ENCODE measurements around the gene CSF3R.

CSF3R gene

DNA sequence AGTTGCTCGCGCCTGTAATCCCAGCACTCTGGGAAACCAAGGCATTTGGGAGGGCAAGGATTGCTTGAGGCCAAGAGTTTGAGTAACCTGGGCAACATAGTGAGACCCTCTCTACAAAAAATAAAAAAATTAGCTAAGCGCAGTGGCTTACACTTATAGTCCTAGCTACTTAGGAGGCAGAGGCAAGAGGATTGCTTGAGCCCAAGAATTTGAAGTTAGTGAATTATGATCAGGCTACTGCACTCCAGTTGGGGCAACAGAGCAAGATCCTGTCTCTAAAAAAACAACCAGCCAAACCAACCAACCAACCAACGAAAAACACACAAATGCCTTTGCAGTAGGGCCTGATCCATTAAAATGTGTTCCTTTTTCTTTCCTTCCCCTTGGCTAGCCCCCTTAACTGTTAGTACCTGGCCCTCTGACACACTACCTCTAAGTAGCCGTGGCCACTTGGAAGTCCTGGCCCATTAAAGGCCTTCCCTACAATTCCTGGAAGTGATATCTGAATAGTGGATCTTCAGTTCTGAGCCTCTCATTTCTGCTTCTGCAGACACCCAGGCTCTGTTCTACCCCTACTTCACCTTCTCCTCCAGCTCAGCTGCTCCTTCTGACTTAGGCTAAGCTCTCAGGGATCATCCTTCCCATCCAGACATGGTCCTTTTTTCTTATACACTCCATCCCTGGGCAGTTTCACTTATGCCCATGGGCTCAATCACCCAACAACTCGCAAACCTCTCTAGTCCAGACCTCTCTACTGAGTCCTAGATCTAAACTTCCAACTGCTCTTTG is 28.9 kb downstream of the CSF3R start:
- DNase-seq, result no peak

DNA sequence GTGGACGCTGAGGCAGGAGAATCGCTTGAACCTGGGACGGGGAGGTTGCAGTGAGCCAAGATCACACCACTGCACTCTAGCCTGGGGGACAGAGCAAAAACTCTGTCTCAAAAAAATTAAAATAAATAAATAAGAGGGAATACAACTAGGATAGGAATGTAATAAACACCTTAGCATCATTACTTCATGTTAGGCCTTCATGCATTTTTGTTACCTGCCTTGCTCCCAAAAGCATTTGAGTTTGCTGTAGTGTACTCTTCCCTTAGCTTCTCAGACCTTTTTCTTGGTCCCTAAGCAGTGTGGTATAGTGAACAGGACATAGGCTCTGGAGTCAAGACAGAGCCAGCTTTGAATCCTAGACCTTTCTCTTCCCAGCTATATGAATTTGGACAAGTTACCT is 29.7 kb downstream of the CSF3R start:
- no peak for DNase-seq

DNA sequence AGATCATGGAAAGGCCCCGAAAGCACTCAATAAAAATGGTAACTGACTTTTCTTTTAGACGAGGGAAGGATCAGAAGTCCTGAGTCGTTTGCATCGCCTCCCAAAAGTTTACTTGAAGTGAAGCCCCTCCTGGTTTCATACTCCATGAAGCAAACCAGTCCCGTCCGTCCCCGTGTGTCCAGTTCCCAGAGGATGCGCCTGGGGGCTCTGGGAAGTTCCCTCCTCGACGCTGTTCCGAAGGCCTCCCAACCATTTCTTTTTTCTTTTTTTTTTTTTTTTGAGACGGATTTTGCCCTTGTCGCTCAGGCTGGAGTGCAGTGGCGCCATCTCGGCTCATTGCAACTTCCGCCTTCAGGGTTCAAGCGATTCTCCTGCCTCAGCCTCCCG is 31.8 kb downstream of the CSF3R start:
- DNase-seq, result no peak

DNA sequence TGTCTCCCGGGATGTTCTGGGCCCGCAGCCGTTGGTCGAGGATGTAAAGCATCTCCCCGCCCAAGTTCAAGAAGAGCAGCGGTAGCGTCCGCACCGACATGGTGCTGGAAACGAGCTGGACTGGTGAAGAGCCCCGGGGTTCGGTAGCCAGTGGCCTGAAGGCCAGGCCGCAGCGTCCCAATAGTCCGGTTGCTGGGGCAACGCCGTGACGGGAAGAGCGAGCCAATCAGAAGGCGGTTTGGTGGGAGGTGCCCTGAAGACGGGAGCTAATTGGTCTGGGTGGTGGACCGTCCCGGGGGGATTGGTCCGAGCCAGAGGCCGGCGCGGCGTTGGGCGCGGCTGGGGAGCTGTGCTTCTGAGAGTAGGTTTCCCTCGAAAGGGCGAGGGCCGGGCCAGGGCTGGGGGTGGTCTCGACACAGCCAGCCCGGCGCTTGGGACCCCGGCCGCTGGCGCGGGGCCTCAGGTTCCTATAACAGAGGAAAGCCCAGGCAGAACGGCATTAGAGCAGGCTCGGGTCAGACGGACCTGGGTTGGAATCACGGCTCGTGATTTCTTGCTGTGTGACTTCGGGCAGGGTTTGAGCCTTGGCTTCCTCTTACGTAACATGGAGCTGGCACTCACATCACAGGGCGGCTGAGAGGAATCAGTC is 32.3 kb downstream of the CSF3R start, which contains the start of gene OSCP1:
TSS of gene OSCP1 (minus strand) at position 182 of the 649 bp plus-strand sequence. CDS start at position 100, 82 bp downstream.
- peak; percentile 98 for DNase-seq

DNA sequence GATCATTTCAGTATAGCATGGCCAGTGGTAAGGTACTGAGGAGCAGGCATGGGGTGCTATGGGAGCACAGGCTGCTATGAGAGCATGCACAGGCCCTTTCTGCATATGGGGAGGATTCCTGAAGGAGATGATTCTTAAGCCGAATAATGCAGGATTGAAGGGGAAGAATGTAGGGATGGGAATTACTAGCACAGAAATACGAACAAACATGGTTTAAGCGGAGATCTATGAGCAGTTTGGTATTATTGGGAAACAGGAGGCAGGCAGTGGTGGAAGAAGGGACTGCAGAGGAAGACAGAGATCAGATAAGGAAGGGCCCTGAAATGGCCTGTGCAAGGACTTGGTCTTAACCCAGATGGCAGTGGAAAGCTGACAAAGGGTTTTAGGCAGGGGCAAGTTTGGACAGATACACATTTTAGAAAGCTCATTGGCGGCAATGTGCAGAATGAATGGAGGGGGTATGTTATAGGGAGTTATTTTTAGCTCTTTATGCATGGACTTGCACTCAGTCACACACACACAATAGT is 34.1 kb downstream of the CSF3R start:
- DNase-seq, result peak; percentile 18

DNA sequence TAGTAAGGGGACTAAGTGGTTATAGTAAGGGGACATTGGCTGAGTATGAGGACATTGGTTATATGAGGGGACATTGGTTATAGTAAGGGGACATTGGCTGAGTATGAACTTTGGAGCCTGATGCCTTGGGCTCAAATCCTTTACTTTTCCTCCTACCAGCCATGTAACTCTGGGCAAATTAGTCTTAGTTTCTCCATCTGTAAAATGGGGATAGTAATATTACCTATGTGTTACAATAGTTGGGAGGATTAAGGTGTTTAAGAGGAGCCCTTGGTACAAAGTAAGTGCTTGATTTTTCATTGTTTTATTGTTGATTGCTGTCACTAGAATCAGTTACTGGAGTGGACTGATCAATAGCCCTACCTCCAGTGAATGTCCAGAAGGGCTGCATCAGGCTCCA is 35.3 kb downstream of the CSF3R start:
- DNase-seq, result no peak

DNA sequence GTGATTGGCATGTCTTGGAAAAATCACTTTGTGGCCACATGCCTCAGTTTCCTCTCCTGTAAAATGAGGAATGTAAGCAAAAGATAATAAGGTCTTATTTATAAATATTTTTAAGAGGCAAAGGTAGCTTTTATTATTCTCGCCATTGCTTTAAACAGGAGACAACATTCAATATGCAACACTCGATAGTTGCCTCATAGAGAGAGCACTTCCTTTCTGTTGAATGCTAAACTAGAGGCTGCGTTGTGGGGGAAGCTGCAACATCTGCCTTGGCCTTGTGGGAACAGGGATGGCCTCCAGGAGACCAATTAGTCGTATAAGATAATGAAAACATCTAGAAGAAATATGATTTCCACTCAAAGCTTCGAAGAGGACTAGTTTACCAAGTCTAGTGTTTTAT is 36.0 kb downstream of the CSF3R start:
- DNase-seq, result no peak

DNA sequence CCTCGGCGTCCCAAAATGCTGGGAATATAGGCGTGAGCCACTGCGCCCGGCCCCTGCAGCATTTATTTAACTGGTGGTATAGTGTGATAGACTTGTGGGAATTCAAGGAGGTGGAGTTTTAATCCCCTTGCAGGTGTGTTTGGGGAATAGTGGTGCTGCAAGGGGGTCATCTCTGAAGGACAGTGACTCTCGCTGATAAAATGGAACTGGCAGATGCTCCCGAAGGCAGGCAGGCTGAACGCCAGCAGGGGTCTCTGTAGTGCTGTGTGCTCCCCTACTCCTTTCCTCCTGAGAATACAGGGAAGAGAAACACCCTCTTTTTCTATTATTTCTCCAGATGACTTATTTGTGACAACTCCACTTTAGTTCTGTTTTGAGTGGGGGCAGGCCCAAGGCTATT is 36.4 kb downstream of the CSF3R start:
- DNase-seq, result peak; percentile 73

DNA sequence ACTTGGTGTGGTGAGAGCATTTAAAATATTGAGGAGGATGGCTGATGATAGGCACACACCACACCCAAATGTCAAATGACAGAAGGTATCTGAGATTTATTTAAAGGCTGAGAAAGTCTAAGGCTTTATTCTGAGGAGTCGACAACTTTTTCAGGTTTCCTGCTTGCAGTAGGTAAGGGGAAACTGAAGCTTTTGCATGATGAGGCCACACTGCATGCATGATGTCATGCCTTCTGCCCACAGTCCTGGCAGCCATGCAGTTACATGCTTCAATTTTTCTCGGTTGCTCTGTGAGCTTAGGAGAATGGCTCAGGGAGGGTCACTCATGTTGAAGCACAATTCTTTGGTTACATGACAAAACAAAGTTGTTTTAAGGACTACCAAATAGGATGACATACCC is 39.4 kb downstream of the CSF3R start:
- DNase-seq, result no peak

DNA sequence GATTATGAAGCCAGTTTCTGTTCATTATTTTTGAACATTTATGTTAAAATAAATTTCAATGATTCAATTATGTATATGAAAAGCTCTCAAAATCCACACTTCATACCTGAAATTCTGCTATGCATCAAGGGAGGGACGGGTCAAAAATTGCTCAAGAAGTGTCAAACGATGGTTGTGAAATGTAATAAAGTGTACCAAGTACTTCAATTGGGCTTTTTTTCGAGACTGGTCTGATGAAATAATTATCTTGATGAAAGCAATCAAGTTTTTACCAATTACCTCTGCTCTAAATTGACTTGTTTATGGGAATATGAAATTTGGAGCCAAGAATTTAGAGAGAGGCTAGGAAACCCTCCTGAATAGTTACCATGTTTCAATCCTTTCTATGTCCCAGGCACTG is 40.4 kb downstream of the CSF3R start:
- no peak for DNase-seq

DNA sequence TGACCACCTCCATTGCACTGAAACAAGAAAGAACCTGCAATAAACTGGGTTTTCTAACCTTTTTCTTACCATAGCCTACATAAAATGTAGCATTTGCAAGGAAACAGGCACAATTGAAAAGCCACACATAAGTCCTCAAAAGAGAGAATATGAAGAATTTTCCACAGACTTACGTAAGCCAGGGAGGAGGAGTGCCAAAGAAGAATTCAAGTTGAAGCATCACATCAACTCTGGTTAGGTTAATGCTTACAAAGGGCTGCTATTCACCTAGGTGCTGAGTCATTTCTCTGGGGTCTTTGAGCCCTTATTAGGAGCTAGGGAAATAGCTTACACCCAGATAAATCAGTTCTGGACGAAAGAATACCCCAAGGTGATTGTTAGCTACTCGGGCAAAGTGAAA is 42.1 kb downstream of the CSF3R start:
- no peak for DNase-seq

DNA sequence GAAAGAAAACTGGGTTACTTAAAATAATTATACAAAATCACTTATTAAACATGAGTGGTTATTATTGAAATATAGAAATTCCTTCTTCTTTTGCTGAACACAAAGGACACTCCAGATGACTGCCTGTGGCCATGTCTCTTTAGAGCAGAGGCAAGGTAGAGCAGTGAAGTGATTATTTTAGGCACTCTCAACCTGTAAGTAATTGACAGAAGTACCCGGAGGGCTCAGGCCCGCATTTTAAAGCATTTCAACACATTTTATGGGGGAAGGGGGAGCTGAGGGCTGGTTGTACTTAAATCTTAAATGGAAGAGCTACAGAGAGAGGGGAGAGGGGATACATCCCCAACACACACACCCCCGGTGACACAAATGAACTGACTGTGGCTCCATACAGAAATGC is 42.7 kb downstream of the CSF3R start:
- no peak for DNase-seq

DNA sequence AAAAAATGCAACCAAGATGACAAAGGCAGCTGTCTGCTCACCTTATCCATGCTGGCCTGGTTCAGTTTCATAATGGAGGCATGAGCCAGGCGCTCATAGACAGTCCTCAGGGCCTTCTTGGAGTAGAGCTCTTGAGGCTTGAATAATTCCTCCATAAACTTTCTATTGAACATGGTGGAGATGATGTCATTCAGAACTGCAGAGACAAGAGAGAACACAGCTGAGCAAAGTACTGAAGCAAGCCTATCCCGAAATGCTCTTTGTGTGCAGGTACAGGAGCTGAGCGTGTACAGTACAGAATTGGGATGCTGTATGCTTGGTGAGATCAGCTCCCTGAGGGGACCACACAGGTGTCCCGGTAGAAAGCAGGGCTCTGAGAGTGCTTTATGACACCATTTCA is 44.0 kb downstream of the CSF3R start:
- no peak for DNase-seq

DNA sequence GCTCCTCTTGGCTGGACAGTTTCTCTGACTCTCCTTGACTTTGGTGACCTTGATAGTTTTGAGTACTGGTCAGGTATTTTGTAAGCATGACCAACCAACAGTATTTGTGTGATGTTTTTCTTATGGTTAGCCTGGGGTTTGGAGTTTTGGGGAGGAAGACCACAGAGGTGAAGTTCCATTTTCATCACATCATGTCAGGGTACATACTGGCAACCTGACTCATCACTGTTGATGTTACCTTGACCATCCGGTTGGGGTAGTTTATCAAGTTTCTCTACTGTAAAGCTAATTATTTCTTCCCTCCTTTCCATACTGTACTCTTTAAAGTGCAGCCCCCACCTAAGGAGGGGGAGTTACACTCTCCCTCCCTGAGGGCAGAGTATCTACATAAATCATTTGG is 45.9 kb downstream of the CSF3R start:
- no peak for DNase-seq

DNA sequence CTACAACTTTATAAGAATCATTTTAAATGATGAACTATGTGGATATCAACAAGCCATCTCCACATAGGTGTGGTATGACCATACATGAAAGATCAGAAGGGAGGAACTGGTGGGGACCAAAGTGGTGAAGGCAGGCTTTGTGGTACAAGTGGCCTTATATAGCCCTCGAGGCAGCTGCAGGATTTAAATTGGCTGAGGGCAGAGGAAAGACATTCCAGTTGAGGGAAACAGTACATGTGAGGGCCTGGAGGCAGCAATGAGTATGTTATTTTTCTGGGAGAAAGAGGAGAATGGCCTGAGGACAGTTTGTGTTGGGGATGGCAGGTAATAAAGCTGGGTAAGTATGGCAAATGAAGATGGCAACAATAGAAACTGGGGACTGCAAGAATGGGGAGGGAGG is 49.6 kb downstream of the CSF3R start:
- DNase-seq, result no peak

DNA sequence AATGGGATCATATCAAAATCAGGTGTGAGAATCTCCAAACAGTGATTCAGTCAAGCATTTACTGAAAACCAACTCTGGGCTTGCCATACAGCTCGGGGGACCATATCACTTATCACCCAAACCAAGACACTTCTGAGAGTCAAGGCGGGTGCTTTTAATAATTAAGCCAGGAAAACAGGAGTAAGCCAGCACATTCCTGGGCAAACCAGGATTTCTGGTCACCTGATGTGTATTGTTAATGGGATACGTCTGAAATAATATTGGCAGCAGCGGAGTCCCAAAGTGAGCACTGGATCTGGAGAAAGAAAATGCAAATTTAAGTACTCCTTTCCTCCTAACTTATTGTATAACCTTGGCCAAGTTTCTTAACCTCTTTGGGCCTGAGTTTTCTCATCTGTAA is 50.1 kb downstream of the CSF3R start:
- DNase-seq, result no peak

DNA sequence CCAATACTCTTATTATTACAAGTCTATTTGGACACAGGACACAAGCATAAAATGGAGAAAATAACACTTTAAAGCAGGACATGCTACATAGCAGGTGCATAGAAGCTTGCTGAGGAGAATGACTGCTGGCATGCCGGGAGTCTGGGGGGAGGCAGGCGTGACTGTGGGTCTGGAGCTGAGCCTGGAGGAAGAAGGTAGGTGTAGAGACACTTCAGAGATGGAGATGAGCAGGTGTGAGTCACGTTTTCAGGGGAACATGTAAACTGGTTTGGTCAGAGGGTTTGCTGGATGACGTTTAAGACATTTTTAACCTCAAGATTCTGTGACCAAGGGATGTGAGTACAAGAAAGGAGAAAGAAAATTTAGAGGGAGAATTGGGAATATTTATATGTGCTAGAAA is 56.9 kb downstream of the CSF3R start:
- DNase-seq, result no peak

DNA sequence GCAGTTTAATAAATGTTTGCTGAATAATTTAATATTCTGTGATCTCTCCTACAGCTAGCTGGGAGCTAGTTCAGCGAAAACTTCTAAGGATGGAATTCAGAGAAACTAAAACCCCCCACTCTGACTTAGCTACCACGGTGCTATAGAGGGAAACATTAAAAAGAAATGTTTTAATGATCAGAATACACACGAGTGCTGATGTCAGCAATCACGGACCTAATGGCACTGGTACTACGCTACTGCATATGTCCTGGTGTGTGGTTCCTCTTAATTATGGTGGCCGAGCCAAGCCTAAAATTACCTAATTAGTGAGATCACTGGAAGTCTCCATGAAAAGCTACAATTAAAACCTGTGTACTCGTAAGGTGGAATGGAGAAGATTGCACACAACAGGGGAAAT is 61.1 kb downstream of the CSF3R start:
- DNase-seq, result no peak

DNA sequence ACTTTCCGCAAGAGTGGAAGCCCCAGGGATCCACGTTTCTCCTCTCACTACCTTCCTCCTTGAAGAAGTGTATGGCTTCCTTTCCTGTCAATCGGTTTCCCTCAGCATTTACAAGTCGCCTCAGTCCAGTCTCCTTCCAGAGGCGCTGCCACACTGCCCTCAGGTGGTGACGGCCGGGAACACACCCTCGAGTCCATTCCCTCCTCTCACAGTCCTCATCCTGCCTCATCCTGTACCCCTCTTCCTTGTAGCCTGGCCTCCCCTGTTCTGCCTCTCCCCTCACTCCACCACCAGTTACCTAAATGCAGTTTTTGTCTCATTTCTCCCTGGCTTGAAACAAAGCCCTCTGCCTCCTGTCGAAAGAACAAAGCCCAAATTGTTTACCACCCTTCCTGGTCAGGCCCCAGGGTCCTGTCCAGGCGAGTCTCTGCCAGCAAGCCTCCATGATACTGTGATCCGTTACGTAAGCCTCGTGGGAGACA is 61.8 kb downstream of the CSF3R start:
- peak; percentile 93 for DNase-seq

DNA sequence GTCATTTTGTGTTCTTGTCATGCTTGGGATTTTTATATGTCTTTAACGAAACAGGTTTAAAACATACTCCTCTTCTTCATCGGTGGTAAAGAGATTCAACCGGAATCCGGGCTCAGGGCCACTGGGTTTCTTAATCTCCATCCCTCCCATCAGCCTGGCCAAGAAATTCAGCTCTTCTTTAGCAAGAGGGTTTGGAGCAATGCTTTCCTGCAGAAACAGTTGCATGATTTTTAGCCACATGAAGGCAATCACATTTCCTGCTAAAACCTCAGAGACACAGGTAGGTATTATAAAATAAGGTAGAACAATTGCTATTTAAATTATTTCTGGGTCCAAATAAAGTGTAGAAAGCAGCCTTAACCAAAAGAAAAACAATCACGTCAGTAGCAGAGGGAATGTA is 62.3 kb downstream of the CSF3R start:
- no peak for DNase-seq

DNA sequence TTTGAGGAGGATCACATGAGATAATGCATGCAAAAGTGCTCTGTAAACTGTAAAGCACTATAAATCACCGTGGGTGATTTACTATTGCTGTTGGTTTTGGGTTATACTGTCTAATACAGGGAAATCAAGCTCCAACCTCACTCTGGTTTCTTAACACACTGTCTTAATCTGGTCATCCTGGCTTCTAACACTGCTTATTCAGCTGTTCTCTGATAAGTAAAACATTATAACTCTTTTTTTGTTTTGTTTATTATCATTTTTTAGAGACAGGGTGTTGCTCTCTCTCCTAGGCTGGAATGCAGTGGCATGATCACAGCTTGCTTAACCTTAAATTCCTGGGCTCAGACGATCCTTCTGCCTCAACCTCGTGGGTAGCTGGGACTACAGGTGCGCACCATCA is 63.1 kb downstream of the CSF3R start:
- DNase-seq, result no peak

DNA sequence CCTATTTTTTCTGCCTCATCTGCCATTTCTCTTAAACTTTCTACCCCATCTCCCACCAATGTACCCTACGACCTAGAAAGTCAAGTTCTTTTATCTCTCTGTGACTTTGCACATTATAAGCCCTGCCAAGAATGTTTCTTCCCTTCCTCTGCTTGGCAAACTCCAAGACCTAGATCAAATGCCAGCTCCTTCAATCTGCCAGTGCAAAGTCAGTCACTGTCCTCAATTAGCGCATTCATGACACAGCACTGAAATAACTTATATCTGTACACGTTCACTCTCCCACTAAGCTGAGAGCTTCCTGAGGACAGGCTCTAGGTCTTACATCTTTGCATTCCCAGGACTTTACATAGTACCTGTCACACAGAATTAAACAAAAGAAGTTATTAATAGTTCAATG is 63.6 kb downstream of the CSF3R start:
- DNase-seq, result no peak

DNA sequence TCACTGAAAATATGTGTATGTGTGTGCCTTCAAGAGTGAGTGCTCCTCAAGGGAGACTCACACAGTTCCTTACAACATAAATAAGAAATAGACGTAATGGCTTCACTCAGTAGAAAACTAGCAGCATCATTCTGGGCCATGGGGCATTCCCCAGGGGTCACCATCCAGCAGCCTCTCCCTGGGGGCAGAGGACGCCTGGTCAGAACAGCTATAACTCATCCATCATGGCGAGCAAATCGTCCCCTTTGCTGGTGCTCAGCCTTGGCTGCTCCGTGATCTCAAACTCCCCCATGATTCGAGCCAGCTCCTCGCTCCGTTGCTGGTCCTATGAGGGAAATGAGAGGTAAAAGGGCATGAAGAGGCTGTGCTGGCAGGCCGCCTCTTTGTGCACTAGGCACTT is 64.8 kb downstream of the CSF3R start:
- DNase-seq, result no peak

Measured in NCI-H82 (cell line).